ENCODE results near the gene SF3B3.
"Not testable (repeated sequence)": the region's sequence is repeated elsewhere in the genome, so short reads cannot be mapped to it uniquely, and the experiment has no call there.

Gene SF3B3

DNA sequence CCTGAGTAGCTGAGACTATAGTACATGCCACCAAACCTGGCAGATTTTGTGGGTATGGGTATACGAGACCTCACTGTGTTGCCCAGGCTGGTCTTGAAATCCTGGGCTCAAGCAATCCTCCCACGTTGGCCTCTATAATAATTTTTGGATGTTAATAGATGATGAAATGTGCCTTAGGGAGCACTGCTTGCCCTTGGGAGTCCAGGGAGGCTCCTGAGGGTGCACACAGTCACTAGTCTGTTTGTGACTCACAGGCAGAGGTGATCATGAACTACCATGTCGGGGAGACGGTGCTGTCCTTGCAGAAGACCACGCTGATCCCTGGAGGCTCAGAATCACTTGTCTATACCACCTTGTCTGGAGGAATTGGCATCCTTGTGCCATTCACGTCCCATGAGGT is 46.1 kb downstream of the SF3B3 start:
- DNase-seq, result no peak

DNA sequence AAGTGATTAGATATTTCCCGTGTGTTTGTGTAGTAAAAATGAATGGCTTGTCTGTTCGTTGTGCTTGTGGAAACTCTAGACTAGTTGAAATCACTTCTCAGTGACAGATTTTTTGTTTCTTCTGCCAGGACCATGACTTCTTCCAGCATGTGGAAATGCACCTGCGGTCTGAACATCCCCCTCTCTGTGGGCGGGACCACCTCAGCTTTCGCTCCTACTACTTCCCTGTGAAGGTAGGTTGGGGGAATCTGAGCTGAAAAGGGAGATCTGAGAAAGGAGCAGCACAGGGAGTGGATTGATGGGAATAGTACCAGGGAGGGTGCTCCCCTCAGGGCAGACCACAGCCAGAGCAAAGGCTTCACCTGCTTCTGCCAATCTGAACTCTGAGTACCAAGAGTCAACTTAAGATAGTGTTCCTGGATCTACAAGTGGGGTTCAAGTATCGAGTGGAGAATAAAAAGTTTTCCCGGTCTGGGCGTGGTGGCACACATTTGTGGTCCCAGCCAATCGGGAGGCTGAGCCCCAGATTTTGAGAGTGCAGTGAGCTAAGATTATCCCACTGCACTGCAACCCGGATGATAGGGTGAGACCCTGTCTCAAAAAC is 47.5 kb downstream of the SF3B3 start:
- no peak for DNase-seq

GRCh38 chr16:70571623-70572022 is 48.0 kb downstream of the SF3B3 start:
- no peak for DNase-seq

DNA sequence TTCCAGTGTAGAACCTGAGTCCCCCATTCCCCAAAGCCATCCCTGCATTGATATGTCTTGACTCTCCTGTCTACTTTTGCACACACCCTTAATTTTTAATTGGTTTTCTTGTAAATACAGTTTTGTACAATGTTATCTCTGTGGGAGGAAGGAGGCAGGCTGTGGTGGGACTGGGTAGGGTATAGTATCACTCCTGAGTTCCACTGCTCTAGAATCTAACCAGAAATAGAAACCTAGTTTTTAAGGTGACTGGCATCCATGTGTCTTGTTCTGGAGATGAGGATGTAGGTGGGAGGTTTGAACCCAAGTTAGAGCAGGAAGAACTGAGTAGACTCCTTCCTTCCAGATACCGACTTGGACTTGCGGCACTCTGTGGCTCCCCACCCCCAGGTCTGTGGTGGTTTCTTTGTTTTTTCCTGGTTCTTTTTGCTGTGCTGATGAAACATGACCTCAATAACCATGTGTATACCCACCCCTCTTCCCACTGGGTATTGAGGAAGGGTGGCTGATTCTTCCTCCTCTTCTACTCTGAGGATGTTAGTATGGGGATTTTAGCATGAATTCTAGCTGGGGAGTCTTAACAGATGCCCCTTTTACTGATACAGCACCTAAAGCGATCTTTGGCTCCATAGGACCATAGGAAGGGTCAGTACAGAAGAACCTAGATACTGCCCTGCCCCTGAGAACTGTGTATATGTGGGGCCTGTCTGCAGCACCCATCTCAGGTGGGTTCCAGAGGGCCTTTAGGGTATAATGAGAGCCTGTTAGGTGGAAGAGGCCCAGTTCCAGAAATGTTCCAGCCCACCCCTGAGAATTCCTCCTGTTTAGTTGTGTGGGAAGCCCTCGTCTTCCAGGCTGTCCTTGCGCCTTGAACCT is 48.7 kb downstream of the SF3B3 start:
- no peak for DNase-seq

- DNase-seq, result no peak
These were observed 49.3 kb downstream of the SF3B3 start for GRCh38 chr16:70572926-70573270.

GRCh38 chr16:70573451-70574121 is 50.0 kb downstream of the SF3B3 start:
- peak; percentile 72 for DNase-seq

- no peak for DNase-seq
These were observed 51.1 kb downstream of the SF3B3 start for GRCh38 chr16:70574595-70575271.

- no peak for DNase-seq
These were observed 51.8 kb downstream of the SF3B3 start for GRCh38 chr16:70575376-70575775.

DNA sequence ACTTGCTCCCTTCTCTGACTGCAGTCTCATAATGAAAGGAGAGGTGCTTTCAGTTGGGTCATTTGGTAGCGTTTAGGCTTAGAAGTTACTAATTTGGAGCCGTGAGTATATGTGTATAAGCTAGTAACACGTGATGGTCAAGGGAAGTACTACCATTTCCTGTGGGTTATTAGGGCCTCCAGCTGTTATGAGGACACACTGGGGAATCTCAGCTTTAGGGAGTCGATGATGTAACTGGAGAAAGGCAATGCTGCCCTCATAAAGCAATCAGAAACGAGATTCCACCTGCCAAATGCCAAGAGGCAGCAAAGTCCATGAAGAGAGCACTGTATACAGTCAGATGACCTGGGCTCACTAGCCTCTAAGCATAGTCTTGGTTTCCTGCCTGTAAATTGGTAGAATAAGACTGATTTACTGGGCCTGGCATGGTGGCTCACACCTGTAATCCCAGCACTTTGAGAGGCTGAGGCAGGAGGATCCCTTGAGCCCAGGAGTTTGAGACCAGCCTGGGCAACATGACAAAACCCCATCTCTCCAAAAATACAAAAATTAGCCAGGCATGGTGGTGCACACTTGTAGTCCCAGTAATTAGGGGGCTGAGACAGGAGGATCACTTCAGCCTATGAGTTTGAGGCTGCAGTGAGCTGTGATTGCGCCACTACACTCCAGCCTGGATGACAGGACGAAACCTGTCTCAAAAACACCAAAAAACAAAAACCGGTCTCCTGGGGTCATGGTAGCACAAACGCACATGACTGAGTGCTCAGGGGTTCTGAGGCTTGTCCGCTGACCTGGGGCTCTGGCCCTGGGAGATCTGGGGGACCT is 53.0 kb downstream of the SF3B3 start:
- DNase-seq, result no peak

DNA sequence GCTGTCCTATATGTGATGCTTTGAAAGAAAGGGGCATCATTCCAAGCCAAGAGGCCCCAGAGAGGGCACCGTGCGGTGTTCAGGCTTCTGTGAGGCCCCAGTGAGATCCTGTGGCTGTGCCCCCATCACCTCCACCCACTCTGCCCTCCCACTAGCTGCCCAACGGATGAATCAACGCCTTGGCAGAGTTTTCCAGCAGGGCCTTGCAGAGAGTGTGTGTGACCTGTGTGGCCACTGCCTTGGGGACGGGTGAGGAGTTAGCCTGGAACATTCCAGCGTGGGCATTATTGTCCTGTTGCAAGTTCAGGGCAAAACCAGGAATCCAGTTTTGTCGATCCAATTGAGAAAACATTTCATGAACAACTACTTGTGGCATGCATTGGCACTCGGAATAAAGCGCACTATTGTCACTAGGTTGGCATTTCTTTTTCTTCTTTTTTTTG is 53.7 kb downstream of the SF3B3 start:
- DNase-seq, result no peak

DNA sequence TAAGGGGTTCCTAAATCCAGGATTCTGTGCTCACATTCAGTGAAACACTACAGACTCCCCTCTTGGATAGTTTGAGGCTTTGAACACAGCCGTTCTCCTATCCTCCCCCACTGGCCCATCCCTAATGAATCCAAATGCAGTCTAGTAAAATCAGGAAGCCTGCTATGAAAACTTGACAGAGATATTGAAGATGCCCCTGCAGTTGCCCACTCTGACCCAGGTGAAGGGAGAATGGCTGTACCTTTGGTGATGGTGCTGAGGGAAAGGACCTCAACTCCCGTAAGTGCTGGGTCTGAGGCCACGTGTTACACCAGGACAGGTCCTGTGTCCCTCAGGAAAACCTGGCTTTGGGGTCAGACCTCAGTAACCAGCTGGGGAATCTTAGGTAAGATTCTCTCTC is 54.4 kb downstream of the SF3B3 start:
- DNase-seq, result no peak

DNA sequence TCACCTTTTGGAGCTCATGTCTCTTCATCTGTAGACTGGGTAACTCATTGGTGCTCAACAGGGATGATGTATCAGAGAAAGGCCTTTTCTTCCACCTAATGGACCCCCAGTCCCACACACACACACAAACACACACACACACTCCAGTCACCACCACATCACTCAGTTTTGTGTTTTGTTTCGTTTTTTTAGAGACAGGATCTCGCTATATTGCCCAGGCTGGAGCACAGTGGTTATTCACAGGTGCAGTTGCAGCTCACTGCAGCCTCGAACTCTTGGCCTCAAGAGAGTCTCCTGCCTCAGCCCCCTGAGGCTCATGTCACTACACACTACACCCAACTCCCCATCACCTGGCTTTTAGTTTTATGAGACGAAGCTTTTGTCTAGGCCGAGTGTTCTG is 55.6 kb downstream of the SF3B3 start:
- no peak for DNase-seq

- peak; percentile 70 for DNase-seq
These were observed 56.3 kb downstream of the SF3B3 start for GRCh38 chr16:70579648-70580630.

DNA sequence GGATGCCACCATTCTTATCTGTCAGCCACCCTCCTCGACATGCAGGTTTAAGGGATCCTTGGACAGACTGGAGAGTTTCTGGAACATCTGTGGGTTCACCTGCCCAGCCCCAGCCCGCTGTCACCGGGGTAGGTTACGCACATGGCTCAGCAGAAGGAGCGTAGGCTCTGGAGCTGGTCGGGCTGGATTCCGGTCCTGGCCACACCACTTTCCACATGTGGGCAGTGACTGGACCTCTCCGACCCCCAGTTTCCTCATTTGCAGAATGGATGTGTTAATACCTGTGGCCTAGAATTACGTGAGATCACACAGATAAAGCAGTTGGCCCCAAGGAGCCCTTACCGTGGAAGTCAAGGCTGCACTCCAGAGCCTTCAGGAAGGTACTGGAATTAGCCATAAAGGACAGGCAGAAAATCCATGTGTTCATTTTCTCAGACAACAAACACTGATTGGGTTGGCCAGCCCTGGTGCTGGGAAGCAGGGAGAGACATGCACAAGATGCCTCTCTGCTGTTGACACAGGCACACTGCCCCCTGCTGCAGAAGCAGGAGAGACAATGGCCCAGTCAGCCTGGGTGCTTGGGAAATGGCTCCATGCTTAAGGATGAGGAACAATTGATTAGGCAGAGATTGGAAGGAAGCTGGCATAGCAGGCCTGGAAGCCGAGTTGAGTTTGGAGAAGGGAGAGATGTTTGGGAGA is 58.8 kb downstream of the SF3B3 start:
- DNase-seq, result no peak

DNA sequence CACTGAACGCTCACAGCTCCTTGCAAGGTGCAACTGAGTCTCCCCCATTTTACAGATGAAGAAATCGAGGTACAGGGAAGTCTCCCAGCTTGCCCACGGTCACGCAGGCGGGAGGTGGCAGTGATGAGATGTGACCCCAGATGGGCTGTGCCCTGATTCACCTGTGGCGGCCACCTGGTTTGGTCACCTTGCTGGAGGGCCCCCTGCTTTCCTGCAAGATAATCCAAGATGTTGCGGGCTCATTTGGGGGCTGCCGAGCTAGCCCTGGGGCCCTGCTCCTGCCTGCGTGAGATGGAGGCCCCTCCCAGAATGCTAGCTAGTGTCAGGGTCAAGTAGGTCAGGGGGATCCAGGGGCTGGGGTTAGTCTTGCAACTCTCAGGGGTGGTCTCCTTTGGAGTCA is 63.1 kb downstream of the SF3B3 start:
- DNase-seq, result no peak

DNA sequence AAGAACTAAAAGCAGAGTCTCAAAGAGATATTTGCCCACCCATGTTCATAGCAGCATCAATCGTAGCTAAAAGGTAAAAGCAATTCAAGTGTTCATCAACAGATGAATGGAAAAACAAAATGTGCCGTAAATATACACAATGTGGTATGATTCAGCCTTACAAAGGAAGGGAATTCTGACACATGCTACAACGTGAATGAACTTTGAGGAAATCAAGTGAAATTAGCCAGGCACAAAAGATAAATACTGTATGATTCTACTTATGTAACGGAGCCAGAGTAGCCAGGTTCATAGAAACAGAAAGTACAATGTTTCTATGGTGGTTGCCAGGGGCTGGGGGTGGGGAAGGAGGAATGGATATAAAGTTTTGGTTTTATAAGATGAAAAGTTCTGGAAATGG is 64.9 kb downstream of the SF3B3 start:
- no peak for DNase-seq

GRCh38 chr16:70589416-70589815 is 65.8 kb downstream of the SF3B3 start:
- not testable (repeated sequence) for DNase-seq

- peak; percentile 87 for DNase-seq
These were observed 66.4 kb downstream of the SF3B3 start for GRCh38 chr16:70589998-70590471.

- DNase-seq, result no peak
These were observed 67.3 kb downstream of the SF3B3 start for GRCh38 chr16:70590722-70591415.

DNA sequence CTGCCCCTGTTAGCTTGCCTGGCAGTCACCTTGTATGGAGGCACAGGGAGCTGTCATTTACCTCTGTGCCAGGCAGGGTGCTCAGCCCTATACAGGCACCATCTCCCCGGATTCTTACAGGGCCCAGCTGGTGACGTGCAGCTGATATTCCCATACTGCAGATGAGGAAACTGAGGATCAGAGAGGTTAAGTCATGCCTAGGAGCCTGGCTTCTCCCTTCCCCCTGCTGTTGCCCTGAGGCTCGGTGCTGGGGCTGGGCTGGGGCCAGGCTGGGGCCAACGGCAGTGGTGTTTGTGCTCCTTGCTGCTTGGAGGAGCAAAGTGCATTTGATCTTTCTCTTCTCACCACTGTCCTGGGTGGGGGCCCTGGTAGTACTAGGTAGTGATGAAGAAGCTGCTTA is 68.0 kb downstream of the SF3B3 start:
- DNase-seq, result no peak

All from left hindlimb (tissue), 1 donor.